ENCODE measurements around the gene CD34.
A peak's percentile ranks its signal among the peaks of the same experiment; 100 is the strongest.
"Not testable (repeated sequence)": the region's sequence is repeated elsewhere in the genome, so short reads cannot be mapped to it uniquely, and the experiment has no call there.

CD34 gene

GRCh38 chr1:207925969-207926368, 15.0 kb upstream of the CD34 start:
- not testable (repeated sequence) for DNase-seq

- DNase-seq: peak; percentile 86
These were observed 14.3 kb upstream of the CD34 start for GRCh38 chr1:207925210-207925609.

GRCh38 chr1:207923561-207923960, 12.6 kb upstream of the CD34 start:
- DNase-seq: no peak

GRCh38 chr1:207923121-207923520, 12.2 kb upstream of the CD34 start:
- no peak for DNase-seq

GRCh38 chr1:207922554-207922953, 11.6 kb upstream of the CD34 start:
- DNase-seq: peak; percentile 50

GRCh38 chr1:207921321-207921720, 10.4 kb upstream of the CD34 start:
- no peak for DNase-seq

GRCh38 chr1:207920444-207921021, 9.6 kb upstream of the CD34 start:
- DNase-seq: peak; percentile 69

GRCh38 chr1:207919523-207920170, 8.7 kb upstream of the CD34 start:
- peak; percentile 85 for DNase-seq

GRCh38 chr1:207918581-207918980, 7.7 kb upstream of the CD34 start:
- DNase-seq: no peak

GRCh38 chr1:207918011-207918410, 7.1 kb upstream of the CD34 start:
- DNase-seq: no peak

- peak; percentile 85 for DNase-seq
These were observed 6.2 kb upstream of the CD34 start for GRCh38 chr1:207917080-207917479.

GRCh38 chr1:207913951-207914350, 3.0 kb upstream of the CD34 start:
- DNase-seq: no peak

- DNase-seq: no peak
These were observed 1.2 kb upstream of the CD34 start for GRCh38 chr1:207911856-207912760.

GRCh38 chr1:207909687-207910086, 1.2 kb downstream of the CD34 start:
- no peak for DNase-seq

GRCh38 chr1:207908107-207908734, 2.7 kb downstream of the CD34 start:
- DNase-seq: peak; percentile 45

GRCh38 chr1:207904391-207904790, 6.5 kb downstream of the CD34 start:
- DNase-seq: no peak

- DNase-seq: no peak
These were observed 7.2 kb downstream of the CD34 start for GRCh38 chr1:207903767-207904166.

- no peak for DNase-seq
These were observed 7.9 kb downstream of the CD34 start for GRCh38 chr1:207903053-207903452.

- DNase-seq: peak; percentile 65
These were observed 8.4 kb downstream of the CD34 start for GRCh38 chr1:207902566-207902965.

- DNase-seq: no peak
These were observed 9.8 kb downstream of the CD34 start for GRCh38 chr1:207901041-207901653.

- DNase-seq: no peak
These were observed 12.1 kb downstream of the CD34 start for GRCh38 chr1:207898836-207899235.

- DNase-seq: no peak
These were observed 12.7 kb downstream of the CD34 start for GRCh38 chr1:207898260-207898659.

- DNase-seq: no peak
These were observed 13.7 kb downstream of the CD34 start for GRCh38 chr1:207897188-207897587.
